SK-N-SH (cell line): ENCODE measurements around the gene CMC1.

Experiments used
- CTCF ChIP-seq: fragments of 200-600 bp; sonication (generic); IDR thresholded peaks from 2 replicates; pipeline ENCODE4 v1.6.1; 2017; ENCODE audit warnings: antibody characterized with exemption, mild to moderate bottlenecking, moderate library complexity
- ELF1 ChIP-seq: IDR thresholded peaks from 2 replicates; pipeline ENCODE4 v1.4.0; 2012
- FOXJ3 ChIP-seq: sonication (generic); formaldehyde crosslinking; IDR thresholded peaks from 2 replicates; pipeline ENCODE4 v1.5.1; 2020; ENCODE audit warnings: mild to moderate bottlenecking, missing genetic modification reagents
- FOXM1 ChIP-seq: IDR thresholded peaks from 2 replicates; pipeline ENCODE4 v1.4.0; 2012; ENCODE audit warnings: low read depth, mild to moderate bottlenecking
- MXI1 ChIP-seq: IDR thresholded peaks from 2 replicates; pipeline ENCODE4 v1.6.1; 2012; ENCODE audit warnings: mild to moderate bottlenecking, low read depth, low read length, improper control_type of control experiment
- NRF1 ChIP-seq: IDR thresholded peaks from 2 replicates; pipeline ENCODE4 v1.6.1; 2012; ENCODE audit warnings: low read depth, mild to moderate bottlenecking, low read length
- POLR2AphosphoS5 ChIP-seq: IDR thresholded peaks from 2 replicates; pipeline ENCODE4 v1.6.1; 2012; ENCODE audit warnings: low read depth, low read length
- RAD21 ChIP-seq: IDR thresholded peaks from 2 replicates; pipeline ENCODE4 v1.6.1; 2012; ENCODE audit warnings: mild to moderate bottlenecking, low read length
- REST ChIP-seq: IDR thresholded peaks from 2 replicates; pipeline ENCODE4 v1.6.1; 2012; ENCODE audit warnings: mild to moderate bottlenecking, low read depth, low read length, moderate library complexity
- RXRA ChIP-seq: IDR thresholded peaks from 2 replicates; pipeline ENCODE4 v1.4.0; 2012; ENCODE audit warnings: low read depth, mild to moderate bottlenecking, borderline replicate concordance
- SIN3A ChIP-seq: IDR thresholded peaks from 2 replicates; pipeline ENCODE4 v1.6.1; 2012; ENCODE audit warnings: low read depth, mild to moderate bottlenecking, low read length, moderate library complexity, borderline replicate concordance
- TEAD4 ChIP-seq: IDR thresholded peaks from 2 replicates; pipeline ENCODE4 v1.4.0; 2012; ENCODE audit warnings: mild to moderate bottlenecking, borderline replicate concordance; ENCODE audit not compliant: insufficient read depth
- USF1 ChIP-seq: IDR thresholded peaks from 2 replicates; pipeline ENCODE4 v1.4.0; 2012; ENCODE audit warnings: low read depth, borderline replicate concordance

GRCh38 chr3:28278918-28279317 is 37.5 kb downstream of the CMC1 start:
- no peak for TF ChIP-seq CTCF
- no peak for TF ChIP-seq FOXJ3
- no peak for TF ChIP-seq SIN3A
- no peak for TF ChIP-seq RAD21
- no peak for TF ChIP-seq POLR2AphosphoS5
- TF ChIP-seq RXRA = no peak
- TF ChIP-seq ELF1 = no peak
- TF ChIP-seq MXI1 = no peak
- no peak for TF ChIP-seq NRF1
- TF ChIP-seq USF1 = no peak
- no peak for TF ChIP-seq FOXM1
- no peak for TF ChIP-seq REST
- no peak for TF ChIP-seq TEAD4
